Calu3 (cell line): ENCODE measurements around the gene CTNNA2. TPM values are rescaled to one million over a fixed set of nuclear protein-coding genes. Genes with fewer than 3 reads are reported as not detected.
"Not testable (repeated sequence)": the region's sequence is repeated elsewhere in the genome, so short reads cannot be mapped to it uniquely, and the experiment has no call there.

Source experiments
- BruUV-seq: library from RNA; stranded (reverse); fragments of 400-500 nt; replicated peaks from 2 replicates; lab custom pipeline; 2021; lab: Mats Ljungman, UMichigan
- CTCF ChIA-PET: fragments of 300-600 bp; sonication (Branson Sonifier 250); formaldehyde crosslinking; loops from one replicate; lab custom pipeline; 2022; ENCODE audit warnings: antibody characterized with exemption; lab: Charles Lee
- DNase-seq: peaks from one replicate; pipeline ENCODE4 v3.0.0; 2022
- H3K27ac Mint-ChIP-seq: one replicate; pipeline ENCODE4 v1.8.0; 2022; ENCODE audit warnings: mixed read lengths; ENCODE audit not compliant: unreplicated experiment
- H3K27me3 Mint-ChIP-seq: one replicate; pipeline ENCODE4 v1.8.0; 2022; ENCODE audit warnings: mixed read lengths; ENCODE audit not compliant: unreplicated experiment
- H3K36me3 Mint-ChIP-seq: one replicate; pipeline ENCODE4 v1.8.0; 2022; ENCODE audit warnings: mild to moderate bottlenecking, moderate library complexity, mixed read lengths; ENCODE audit not compliant: insufficient read depth, unreplicated experiment
- H3K4me1 Mint-ChIP-seq: one replicate; pipeline ENCODE4 v1.8.0; 2022; ENCODE audit warnings: mild to moderate bottlenecking, low read depth, mixed read lengths; ENCODE audit not compliant: unreplicated experiment
- H3K4me3 Mint-ChIP-seq: one replicate; pipeline ENCODE4 v1.8.0; 2022; ENCODE audit warnings: mild to moderate bottlenecking, low read depth, moderate library complexity, mixed read lengths; ENCODE audit not compliant: unreplicated experiment
- H3K9me3 Mint-ChIP-seq: one replicate; pipeline ENCODE4 v1.8.0; 2022; ENCODE audit warnings: low read depth, mixed read lengths; ENCODE audit not compliant: unreplicated experiment
- intact Hi-C: fragments of 100-400 bp; cut with micrococcal nuclease; formaldehyde crosslinking; loops from one replicate; pipeline ENCODE4 v1.10.0; 2022; ENCODE audit not compliant: unreplicated experiment
- total RNA-seq: library from RNA; stranded (reverse); gene quantifications from 2 replicates; pipeline ENCODE4 v1.2.3, GENCODE V29; 2022
- TF ChIP-seq, protein P1 (sequence below): fragments of 200-600 bp; IDR thresholded peaks from one replicate; pipeline ENCODE4 v1.8.0; 2022; ENCODE audit warnings: antibody characterized with exemption; ENCODE audit not compliant: unreplicated experiment

CTNNA2 gene
- total RNA-seq, 1 experiment from 2014 or later: not detected

- no peaks in the 10 kb centered on the region for H3K4me1 Mint-ChIP-seq
- intact Hi-C loops: no loop called here
- H3K4me3 Mint-ChIP-seq: no peak overlapping the region
Observed at GRCh38 chr2:80028051-80028450, 515.2 kb downstream of the CTNNA2 start.

DNA sequence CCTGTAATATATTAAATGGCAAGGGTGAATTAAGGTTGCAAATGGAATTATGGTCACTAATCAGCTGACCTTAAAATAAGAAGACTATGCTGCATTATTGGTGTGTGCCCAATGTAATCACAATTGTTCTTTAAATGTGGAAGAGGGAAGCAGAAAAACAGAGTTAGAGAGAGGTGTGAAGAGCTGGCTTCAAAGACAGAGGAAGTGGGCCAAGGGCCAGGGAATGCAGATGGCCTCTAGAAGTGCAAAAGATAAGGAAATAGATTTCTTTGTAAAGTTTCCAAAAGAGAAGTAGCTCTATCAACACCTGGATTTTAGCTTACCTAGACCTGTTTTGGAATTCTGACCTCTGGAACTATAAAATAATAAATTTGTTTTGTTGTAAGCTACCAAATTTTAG lies 515.7 kb downstream of the CTNNA2 start:
- intact Hi-C loops: no loop called here
- Mint-ChIP-seq H3K36me3 (no peaks in the 10 kb centered on the region), H3K9me3 (peaks cover 18% of the 10 kb centered on the region), H3K4me1 (no peaks in the 10 kb centered on the region), H3K27ac (no peak overlapping the region), H3K4me3 (no peak overlapping the region), H3K27me3 (no peaks in the 10 kb centered on the region)
- no peak for DNase-seq
- TF ChIP-seq, protein P1, sequence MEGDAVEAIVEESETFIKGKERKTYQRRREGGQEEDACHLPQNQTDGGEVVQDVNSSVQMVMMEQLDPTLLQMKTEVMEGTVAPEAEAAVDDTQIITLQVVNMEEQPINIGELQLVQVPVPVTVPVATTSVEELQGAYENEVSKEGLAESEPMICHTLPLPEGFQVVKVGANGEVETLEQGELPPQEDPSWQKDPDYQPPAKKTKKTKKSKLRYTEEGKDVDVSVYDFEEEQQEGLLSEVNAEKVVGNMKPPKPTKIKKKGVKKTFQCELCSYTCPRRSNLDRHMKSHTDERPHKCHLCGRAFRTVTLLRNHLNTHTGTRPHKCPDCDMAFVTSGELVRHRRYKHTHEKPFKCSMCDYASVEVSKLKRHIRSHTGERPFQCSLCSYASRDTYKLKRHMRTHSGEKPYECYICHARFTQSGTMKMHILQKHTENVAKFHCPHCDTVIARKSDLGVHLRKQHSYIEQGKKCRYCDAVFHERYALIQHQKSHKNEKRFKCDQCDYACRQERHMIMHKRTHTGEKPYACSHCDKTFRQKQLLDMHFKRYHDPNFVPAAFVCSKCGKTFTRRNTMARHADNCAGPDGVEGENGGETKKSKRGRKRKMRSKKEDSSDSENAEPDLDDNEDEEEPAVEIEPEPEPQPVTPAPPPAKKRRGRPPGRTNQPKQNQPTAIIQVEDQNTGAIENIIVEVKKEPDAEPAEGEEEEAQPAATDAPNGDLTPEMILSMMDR: no peak
- no TSS peak for BruUV-seq
- CTCF ChIA-PET: no interaction called here

More at GRCh38 chr2:80028051-80028450, 515.2 kb downstream of the CTNNA2 start:
- TF ChIP-seq, protein P1: no peak
- DNase-seq: no peak
- Mint-ChIP-seq H3K27me3 (no peaks in the 10 kb centered on the region), H3K36me3 (no peaks in the 10 kb centered on the region), H3K9me3 (peaks cover 18% of the 10 kb centered on the region), H3K27ac (no peak overlapping the region)
- CTCF ChIA-PET: no interaction called here
- no TSS peak for BruUV-seq

GRCh38 chr2:80030135-80030534 lies 517.3 kb downstream of the CTNNA2 start:
- CTCF ChIA-PET: no interaction called here
- Mint-ChIP-seq H3K4me3 (no peak overlapping the region), H3K27me3 (no peaks in the 10 kb centered on the region), H3K9me3 (peaks cover 18% of the 10 kb centered on the region), H3K4me1 (no peaks in the 10 kb centered on the region), H3K27ac (no peak overlapping the region), H3K36me3 (no peaks in the 10 kb centered on the region)
- BruUV-seq: no TSS peak
- TF ChIP-seq, protein P1: no peak
- intact Hi-C loops: no loop called here
- DNase-seq: no peak

GRCh38 chr2:80032684-80033083 lies 519.8 kb downstream of the CTNNA2 start:
- H3K27ac Mint-ChIP-seq, DNase-seq, H3K4me1 Mint-ChIP-seq, BruUV-seq, intact Hi-C loops, CTCF ChIA-PET, H3K4me3 Mint-ChIP-seq, H3K27me3 Mint-ChIP-seq, H3K36me3 Mint-ChIP-seq: not testable (repeated sequence)
- peaks cover 15% of the 10 kb centered on the region for H3K9me3 Mint-ChIP-seq

DNA sequence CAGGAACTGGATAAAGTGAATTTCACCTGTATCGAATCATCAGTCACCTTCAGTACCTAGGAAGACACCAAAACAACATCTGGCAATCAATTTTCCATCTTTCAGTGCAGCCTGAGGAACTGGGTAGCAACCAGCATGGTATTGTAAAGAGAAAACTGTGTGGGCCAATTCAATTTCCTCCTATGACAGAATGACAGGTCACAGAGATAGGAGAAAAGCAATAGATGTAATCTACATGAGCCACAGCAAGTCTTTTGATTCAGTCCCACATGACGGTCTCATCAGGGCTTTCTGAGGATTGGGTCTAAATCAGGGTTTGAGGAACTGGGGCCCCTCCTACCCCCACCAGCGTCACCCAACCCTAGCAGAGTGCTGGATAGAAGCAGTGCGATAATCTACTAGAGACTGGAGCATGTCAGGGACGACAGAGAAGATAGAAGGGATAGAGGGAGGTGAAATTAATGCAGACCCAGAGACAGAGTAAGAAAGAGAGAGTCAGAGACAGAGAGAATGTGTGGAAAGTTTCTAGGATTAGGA lies 523.0 kb downstream of the CTNNA2 start:
- Mint-ChIP-seq H3K9me3 (peaks cover 16% of the 10 kb centered on the region), H3K4me3 (no peak overlapping the region), H3K27ac (no peak overlapping the region), H3K4me1 (no peaks in the 10 kb centered on the region), H3K27me3 (no peaks in the 10 kb centered on the region), H3K36me3 (no peaks in the 10 kb centered on the region)
- intact Hi-C loops: no loop called here
- TF ChIP-seq, protein P1: no peak
- no peak for DNase-seq
- no TSS peak for BruUV-seq
- CTCF ChIA-PET: no interaction called here
